Loucy (cell line): Measurements from ENCODE around the gene PCDHGA9.
A peak's percentile ranks its signal among the peaks of the same experiment; 100 is the strongest.

Experiments used
- H2AFZ ChIP-seq: fragments of 200-600 bp; sonication (generic); 2 replicates; pipeline ENCODE4 v1.6.0; 2016; ENCODE audit warnings: antibody characterized with exemption, mild to moderate bottlenecking, low read length, moderate library complexity
- H3F3A ChIP-seq: fragments of 200-600 bp; 2 replicates; pipeline ENCODE4 v1.6.0; 2016; ENCODE audit warnings: antibody characterized with exemption, low read depth, mild to moderate bottlenecking
- H3K27me3 ChIP-seq: fragments of 200-600 bp; sonication (generic); 2 replicates; pipeline ENCODE4 v1.6.1; 2014; ENCODE audit warnings: low read length, mild to moderate bottlenecking; ENCODE audit not compliant: insufficient read depth, poor library complexity, severe bottlenecking
- H3K36me3 ChIP-seq: fragments of 200-600 bp; sonication (generic); 2 replicates; pipeline ENCODE4 v1.6.1; 2016; ENCODE audit warnings: low read length; ENCODE audit not compliant: insufficient read depth
- H3K4me1 ChIP-seq: fragments of 200-600 bp; sonication (generic); 2 replicates; pipeline ENCODE4 v1.5.1; 2014; ENCODE audit warnings: low read length, mild to moderate bottlenecking; ENCODE audit not compliant: insufficient read depth, poor library complexity, severe bottlenecking
- H3K4me2 ChIP-seq: fragments of 200-600 bp; sonication (generic); 2 replicates; pipeline ENCODE4 v1.6.0; 2014; ENCODE audit warnings: antibody characterized with exemption, low read length, low read depth, mild to moderate bottlenecking; ENCODE audit not compliant: poor library complexity, severe bottlenecking
- H3K4me3 ChIP-seq: fragments of 200-600 bp; sonication (generic); 2 replicates; pipeline ENCODE4 v1.5.1; 2014; ENCODE audit warnings: low read length, mild to moderate bottlenecking, mixed read lengths; ENCODE audit not compliant: poor library complexity, severe bottlenecking
- H3K79me2 ChIP-seq: fragments of 200-600 bp; sonication (generic); 2 replicates; pipeline ENCODE4 v1.6.1; 2014; ENCODE audit warnings: low read length; ENCODE audit not compliant: insufficient read depth
- H3K9ac ChIP-seq: fragments of 200-600 bp; sonication (generic); 2 replicates; pipeline ENCODE4 v1.6.0; 2014; ENCODE audit warnings: mild to moderate bottlenecking, low read depth, low read length, moderate library complexity; ENCODE audit not compliant: poor library complexity, severe bottlenecking
- H3K9me2 ChIP-seq: fragments of 200-600 bp; sonication (generic); replicated peaks from 2 replicates; pipeline ENCODE4 v1.6.1; 2016; ENCODE audit warnings: low read depth, low read length, mixed read lengths
- H3K9me3 ChIP-seq: fragments of 200-600 bp; sonication (generic); 2 replicates; pipeline ENCODE4 v1.6.1; 2014; ENCODE audit warnings: mild to moderate bottlenecking, antibody characterized with exemption, low read length, low read depth; ENCODE audit not compliant: insufficient read depth
- H4K20me1 ChIP-seq: fragments of 200-600 bp; sonication (generic); 2 replicates; pipeline ENCODE4 v1.6.0; 2014; ENCODE audit warnings: antibody characterized with exemption, low read length, mild to moderate bottlenecking; ENCODE audit not compliant: insufficient read depth, poor library complexity, severe bottlenecking
- CTCF ChIP-seq: fragments of 200-600 bp; sonication (generic); conservative IDR thresholded peaks from 2 replicates; pipeline ENCODE4 v1.5.1; 2014; ENCODE audit warnings: mild to moderate bottlenecking, antibody characterized with exemption, low read length
- EZH2phosphoT487 ChIP-seq: fragments of 200-600 bp; IDR thresholded peaks from 2 replicates; pipeline ENCODE4 v1.6.1; 2018; ENCODE audit warnings: antibody characterized with exemption, mild to moderate bottlenecking, moderate library complexity, borderline replicate concordance

PCDHGA9 gene

GRCh38 chr5:141356133-141356532 lies 46.4 kb upstream of the PCDHGA9 start:
- no peaks in the 10 kb centered on the region for H3K79me2 ChIP-seq
- H3K4me3 ChIP-seq = no peak overlapping the region
- H3K9me2 ChIP-seq = no peaks in the 10 kb centered on the region
- no peaks in the 10 kb centered on the region for H3K36me3 ChIP-seq
- H3K27me3 ChIP-seq = no peaks in the 10 kb centered on the region
- no peak for TF ChIP-seq CTCF
- TF ChIP-seq EZH2phosphoT487 = no peak
- H3K9me3 ChIP-seq = no peaks in the 10 kb centered on the region
- no peak overlapping the region for H2AFZ ChIP-seq
- no peaks in the 10 kb centered on the region for H3F3A ChIP-seq
- no peaks in the 10 kb centered on the region for H4K20me1 ChIP-seq
- no peak overlapping the region for H3K4me2 ChIP-seq
- H3K9ac ChIP-seq = no peak overlapping the region
- no peaks in the 10 kb centered on the region for H3K4me1 ChIP-seq

- Histone ChIP-seq H3K4me2 (no peak overlapping the region), H3F3A (no peaks in the 10 kb centered on the region), H3K9ac (no peak overlapping the region), H3K4me3 (no peak overlapping the region), H3K4me1 (no peaks in the 10 kb centered on the region), H2AFZ (no peak overlapping the region), H3K27me3 (no peaks in the 10 kb centered on the region), H3K9me3 (no peaks in the 10 kb centered on the region), H3K79me2 (no peaks in the 10 kb centered on the region), H3K36me3 (no peaks in the 10 kb centered on the region), H3K9me2 (no peaks in the 10 kb centered on the region), H4K20me1 (no peaks in the 10 kb centered on the region)
- no peak for TF ChIP-seq CTCF
- no peak for TF ChIP-seq EZH2phosphoT487
Measured at GRCh38 chr5:141356950-141357349, 45.6 kb upstream of the PCDHGA9 start.

GRCh38 chr5:141359790-141360426 lies 42.7 kb upstream of the PCDHGA9 start, which contains the start of gene PCDHGB2:
Gene PCDHGB2 (plus strand): TSS chr5:141359994. CDS start chr5:141360136, 142 bp downstream.
- H3K36me3 ChIP-seq = no peaks in the 10 kb centered on the region
- H3K4me2 ChIP-seq = peak within 1 kb of the TSS; percentile 70
- no peaks in the 10 kb centered on the region for H3F3A ChIP-seq
- H3K4me1 ChIP-seq = no peaks in the 10 kb centered on the region
- H3K27me3 ChIP-seq = no peaks in the 10 kb centered on the region
- H3K79me2 ChIP-seq = no peaks in the 10 kb centered on the region
- H3K9me2 ChIP-seq = no peaks in the 10 kb centered on the region
- H3K4me3 ChIP-seq = peak within 1 kb of the TSS; percentile 67
- no peaks in the 10 kb centered on the region for H4K20me1 ChIP-seq
- peak within 1 kb of the TSS; percentile 63 for H3K9ac ChIP-seq
- peak within 1 kb of the TSS; percentile 98 for H2AFZ ChIP-seq
- TF ChIP-seq CTCF (peak; percentile 61), EZH2phosphoT487 (no peak)
- H3K9me3 ChIP-seq = no peaks in the 10 kb centered on the region
